ENCODE data around the gene CD3E.

- TF ChIP-seq MTA3 (IDR thresholded peaks at IDR 0.05; ENCODE audit: borderline replicate concordance) (no peak), DACH1 (IDR thresholded peaks at IDR 0.05; ENCODE audit: partially characterized antibody) (no peak), STAT6 (CRISPR knock-in tag; IDR thresholded peaks at IDR 0.05) (no peak), JUN (IDR thresholded peaks at IDR 0.05; ENCODE audit: borderline replicate concordance, low read depth, low read length) (no peak), JUN (CRISPR knock-in tag; IDR thresholded peaks at IDR 0.05; ENCODE audit: borderline replicate concordance) (no peak)
Observed at GRCh38 chr11:118318581-118319336, 14.2 kb downstream of the CD3E start.

All from K562 (cell line).